SW480 (cell line): ENCODE data around the gene MUC4.
"Not testable (repeated sequence)": the region's sequence is repeated elsewhere in the genome, so short reads cannot be mapped to it uniquely, and the experiment has no call there.

ENCODE experiments used
- DNase-seq: peaks from one replicate; pipeline ENCODE4 v3.0.0-alpha.2; 2016; ENCODE audit warnings: low spot score

The MUC4 gene

DNA sequence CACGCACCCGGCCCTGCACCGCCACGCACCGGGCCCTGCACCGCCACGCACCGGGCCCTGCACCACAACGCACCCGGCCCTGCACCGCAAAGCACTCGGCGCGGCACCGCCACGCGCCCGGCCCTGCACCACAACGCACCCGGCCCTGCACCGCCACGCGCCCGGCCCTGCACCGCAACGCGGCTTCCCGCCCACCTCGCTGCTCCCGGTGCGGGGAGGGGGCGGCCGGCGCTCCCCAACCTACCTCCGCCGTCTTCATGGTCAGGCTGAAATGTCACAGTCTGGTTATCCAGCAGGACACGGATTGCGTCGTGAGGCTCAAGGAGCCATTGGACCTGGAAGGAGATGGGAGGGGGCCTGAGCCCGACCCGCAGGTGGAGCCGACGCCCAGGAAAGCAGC, 49.1 kb downstream of the MUC4 start:
- DNase-seq, result no peak

DNA sequence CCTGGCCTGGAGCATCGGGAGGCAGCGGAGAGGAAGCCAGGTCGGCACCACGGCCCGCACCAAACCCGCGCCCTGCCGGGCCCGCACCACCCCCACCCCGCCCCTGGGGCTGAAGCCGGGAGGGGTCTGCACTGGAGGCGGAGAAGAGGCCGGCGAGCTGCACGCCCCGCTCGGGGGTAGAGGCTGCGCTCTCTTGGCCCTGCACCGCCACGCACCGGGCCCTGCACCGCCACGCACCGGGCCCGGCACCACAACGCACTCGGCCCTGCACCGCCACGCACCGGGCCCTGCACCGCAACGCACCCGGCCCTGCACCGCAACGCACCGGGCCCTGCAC, 49.5 kb downstream of the MUC4 start:
- no peak for DNase-seq

GRCh38 chr3:195761567-195762248, 50.0 kb downstream of the MUC4 start:
- no peak for DNase-seq

- DNase-seq, result no peak
Measured at GRCh38 chr3:195761123-195761566, 50.6 kb downstream of the MUC4 start.

DNA sequence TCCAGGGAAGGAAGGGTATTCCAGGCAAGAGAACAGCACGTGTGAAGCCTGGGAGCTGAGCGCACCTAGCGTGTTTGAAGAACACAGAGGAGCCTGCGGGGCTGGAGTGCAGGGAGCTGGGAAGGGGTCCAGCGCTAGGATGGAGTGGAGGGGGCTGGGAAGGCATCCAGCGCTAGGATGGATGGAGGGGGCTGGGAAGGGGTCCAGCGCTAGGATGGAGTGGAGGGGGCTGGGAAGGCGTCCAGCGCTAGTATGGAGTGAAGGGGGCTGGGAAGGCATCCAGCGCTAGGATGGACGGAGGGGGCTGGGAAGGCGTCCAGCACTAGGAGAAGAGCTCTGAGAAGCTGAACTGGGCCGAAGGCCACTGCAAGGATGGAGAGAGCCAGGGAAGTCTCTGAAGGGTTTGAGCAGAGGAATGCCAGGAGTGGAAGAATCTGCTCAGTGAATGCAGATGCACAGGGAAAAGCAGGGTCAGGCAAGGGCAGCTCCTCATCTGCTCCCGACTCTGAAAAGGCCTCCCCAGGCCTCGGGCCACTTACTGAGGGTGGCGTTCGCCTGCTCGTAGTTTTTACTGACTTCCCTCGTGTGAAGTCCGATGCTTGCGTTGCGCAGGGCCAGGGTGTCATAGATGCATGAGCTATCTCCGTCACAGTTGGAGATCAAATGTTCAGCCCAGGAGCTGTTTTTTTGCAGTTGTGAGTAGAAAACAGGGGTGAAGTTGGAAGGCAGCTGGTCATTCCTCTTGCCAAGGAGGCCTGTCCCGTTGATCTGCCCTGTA, 51.2 kb downstream of the MUC4 start:
- no peak for DNase-seq

GRCh38 chr3:195758721-195759353, 52.9 kb downstream of the MUC4 start:
- DNase-seq, result no peak

GRCh38 chr3:195757827-195758226, 53.9 kb downstream of the MUC4 start:
- DNase-seq, result no peak

DNA sequence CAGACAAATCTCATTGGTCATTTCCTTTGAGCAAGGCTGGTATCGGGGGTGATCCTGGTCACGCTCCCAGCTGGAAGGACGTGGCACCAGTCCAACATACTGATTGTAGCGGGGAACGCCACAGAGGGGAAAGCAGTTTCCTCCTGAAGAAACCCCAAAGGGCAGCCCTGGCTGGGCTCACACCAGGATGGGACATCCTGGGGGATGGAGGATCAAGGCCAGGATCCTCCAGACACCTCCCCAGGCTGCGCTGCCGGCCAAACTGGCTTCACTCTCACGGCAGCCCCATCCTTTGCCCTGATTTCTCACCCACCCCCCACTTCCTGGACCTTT, 54.3 kb downstream of the MUC4 start:
- no peak for DNase-seq

DNA sequence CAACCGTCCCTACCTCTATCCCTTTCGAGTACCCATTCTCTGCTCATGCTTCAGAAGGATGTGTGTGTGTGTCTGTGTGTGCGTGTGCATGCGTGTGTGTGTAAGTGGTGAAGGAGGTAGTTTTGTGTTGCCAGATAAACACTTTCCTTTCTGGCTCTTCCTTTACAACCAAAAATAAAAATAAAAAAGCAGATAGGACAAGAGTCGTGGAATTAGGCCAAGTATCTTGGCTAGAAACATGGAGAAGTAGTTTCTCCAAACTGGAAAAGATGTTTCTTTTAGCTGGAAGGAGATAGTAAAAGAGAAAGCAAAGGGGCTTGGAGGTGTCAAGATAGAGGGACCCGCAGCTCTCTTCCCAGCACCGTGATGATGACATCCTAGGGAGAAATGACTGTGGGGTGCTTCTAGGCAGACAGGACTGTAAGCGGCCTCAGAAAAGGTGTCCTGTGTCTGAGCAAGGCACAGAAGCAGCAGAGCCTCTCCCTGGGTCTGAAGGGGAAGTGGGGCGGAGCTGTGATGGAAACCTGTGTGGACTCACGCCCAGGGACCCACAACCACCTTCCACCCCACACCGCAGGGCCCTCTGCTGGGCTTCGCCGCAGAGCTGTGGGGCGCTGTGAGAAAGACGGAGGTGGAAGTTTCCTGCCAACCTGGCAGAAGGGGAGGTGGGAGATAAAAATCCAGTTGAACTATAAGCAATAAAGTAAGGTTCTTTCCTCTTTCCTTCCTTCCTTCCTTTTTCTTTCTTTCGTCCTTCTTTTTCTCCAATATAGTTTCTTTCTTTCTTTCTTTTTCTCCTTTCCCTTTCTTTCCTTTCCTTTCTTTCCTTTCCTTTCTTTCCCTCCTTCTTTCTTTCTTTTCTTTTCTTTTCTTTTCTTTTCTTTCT, 55.7 kb downstream of the MUC4 start:
- DNase-seq, result no peak

- no peak for DNase-seq
Measured at GRCh38 chr3:195755391-195755790, 56.3 kb downstream of the MUC4 start.

DNA sequence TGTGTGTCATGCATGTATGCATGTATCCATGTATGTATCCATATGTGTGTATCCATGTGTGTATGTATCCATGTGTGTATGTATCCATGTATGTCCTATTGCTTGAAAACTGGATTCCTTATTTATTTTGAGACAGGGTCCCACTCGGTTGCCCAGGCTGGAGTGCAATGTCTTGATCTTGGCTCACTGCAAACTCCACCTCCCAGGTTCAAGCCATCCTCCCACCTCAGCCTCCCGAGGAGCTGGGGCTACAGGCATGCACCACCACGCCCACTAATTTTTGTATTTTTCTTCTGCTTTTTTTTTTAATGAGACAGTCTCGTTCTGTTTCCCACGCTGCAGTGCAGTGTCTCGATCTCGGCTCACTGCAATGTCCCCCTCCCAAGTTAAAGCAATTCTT, 56.8 kb downstream of the MUC4 start:
- DNase-seq, result no peak

GRCh38 chr3:195754141-195754540, 57.6 kb downstream of the MUC4 start:
- no peak for DNase-seq

DNA sequence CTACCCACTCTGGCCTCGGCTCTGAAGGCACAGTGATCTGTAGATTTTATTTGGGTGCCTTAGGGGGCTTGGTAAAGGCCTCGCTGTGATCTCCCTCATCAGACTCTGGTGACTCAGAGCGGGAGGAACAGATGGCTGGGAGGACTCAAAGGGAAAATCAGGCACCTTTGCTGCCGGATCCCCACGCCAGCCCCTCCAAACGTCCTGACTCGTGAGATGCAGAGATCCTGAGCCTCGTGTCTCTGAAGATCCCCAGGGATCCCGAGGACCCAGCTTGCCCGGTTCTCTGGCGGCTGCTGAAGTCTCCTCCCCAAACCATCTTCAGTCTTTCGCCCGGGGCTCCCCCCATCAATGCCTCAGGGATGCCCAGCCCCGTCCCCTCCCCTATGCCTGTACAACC, 58.1 kb downstream of the MUC4 start:
- DNase-seq, result no peak

GRCh38 chr3:195752546-195753331, 59.0 kb downstream of the MUC4 start:
- DNase-seq, result no peak

DNA sequence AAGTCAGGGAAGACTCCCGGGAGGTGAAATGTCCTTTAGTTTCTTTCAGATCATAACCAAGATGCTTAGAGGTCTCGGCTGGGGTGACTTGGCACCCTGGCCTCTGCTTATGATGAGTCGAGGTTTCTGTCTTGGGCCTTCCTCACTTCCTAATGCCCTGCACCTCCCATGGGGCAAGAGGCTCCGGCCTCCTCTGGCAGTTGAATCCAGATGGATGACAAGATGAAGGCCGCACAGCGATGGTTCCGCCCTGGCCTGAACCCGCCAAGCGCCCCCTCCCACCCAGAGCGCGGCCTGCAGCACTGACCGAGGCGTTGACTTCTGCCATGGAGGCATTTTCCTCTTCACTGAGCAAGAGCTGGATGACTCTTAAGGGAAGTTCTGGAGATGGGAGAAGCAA, 59.7 kb downstream of the MUC4 start:
- no peak for DNase-seq

- DNase-seq, result no peak
Measured at GRCh38 chr3:195751560-195751959, 60.2 kb downstream of the MUC4 start.

GRCh38 chr3:195750797-195751520, 60.8 kb downstream of the MUC4 start:
- DNase-seq, result no peak

DNA sequence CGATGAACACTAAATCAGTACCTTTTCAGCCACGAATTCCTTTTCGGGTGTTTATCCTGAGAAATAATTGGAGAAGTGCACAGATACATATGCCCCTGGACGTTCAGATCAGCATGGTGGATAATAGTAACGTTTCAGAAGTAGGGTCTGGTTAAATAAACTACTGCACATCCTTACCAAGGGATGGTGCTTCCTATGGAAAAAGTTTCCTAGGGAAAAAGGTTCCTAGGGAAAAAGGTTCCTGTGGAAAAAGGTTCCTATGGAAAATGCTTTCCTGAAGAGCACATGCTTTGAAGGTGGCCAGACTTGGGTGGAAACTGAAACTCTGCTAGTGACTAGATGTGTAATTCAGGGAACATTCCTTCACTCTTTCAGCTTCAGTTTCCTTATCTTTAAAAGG, 62.6 kb downstream of the MUC4 start:
- DNase-seq, result not testable (repeated sequence)

GRCh38 chr3:195748661-195749060, 63.1 kb downstream of the MUC4 start:
- no peak for DNase-seq

DNA sequence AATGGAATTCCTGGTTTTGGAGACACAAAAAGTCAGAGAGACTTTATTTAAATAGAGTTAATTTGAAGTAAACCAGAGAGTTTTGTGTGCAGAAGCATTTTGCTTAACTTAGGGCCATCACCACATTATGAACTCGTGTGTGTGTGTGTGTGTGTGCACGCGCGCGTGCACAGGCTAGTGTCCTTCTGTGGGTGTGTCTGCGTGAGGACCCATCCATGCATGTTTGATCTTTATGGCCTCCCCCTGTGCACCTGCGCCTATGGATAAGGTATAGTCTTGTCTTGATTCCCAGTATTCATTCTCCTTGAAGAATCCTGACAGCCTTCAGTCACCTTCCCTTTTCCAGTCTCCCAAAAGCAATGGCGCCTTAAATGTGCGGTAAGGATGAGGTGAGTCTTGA, 65.0 kb downstream of the MUC4 start:
- DNase-seq, result no peak

- no peak for DNase-seq
Measured at GRCh38 chr3:195746346-195746745, 65.4 kb downstream of the MUC4 start.
